Muscle of back (tissue), 11 donors: ENCODE data around the gene EPHA1. TPM values are rescaled to one million over a fixed set of nuclear protein-coding genes. Genes with fewer than 3 reads are reported as not detected.
"Not testable (repeated sequence)": the region's sequence is repeated elsewhere in the genome, so short reads cannot be mapped to it uniquely, and the experiment has no call there.

ENCODE experiments used
- DNase-seq, 3 donors: peaks; one replicate each; pipeline versions ENCODE4 v3.0.0 to v3.0.0-alpha.2; 2013
- polyA plus RNA-seq, 10 donors: library from polyadenylated mRNA; unstranded; fragments of 120-200 nt; gene quantifications; one replicate each; pipeline ENCODE4 v1.2.1, GENCODE V29; 2013; ENCODE audit not compliant: insufficient read length in 10 of 10

EPHA1 gene
- polyA plus RNA-seq, 10 donors, result 2.5 to 8.8 (median 4.7) TPM

GRCh38 chr7:143431109-143431508 is 22.5 kb upstream of the EPHA1 start:
- no peak for DNase-seq

- DNase-seq, result no peak
Observed at GRCh38 chr7:143429770-143430698, 21.4 kb upstream of the EPHA1 start.

- DNase-seq, result no peak
Observed at GRCh38 chr7:143426479-143427142, 18.0 kb upstream of the EPHA1 start.

GRCh38 chr7:143424476-143424875 is 15.8 kb upstream of the EPHA1 start:
- not testable (repeated sequence) for DNase-seq

DNA sequence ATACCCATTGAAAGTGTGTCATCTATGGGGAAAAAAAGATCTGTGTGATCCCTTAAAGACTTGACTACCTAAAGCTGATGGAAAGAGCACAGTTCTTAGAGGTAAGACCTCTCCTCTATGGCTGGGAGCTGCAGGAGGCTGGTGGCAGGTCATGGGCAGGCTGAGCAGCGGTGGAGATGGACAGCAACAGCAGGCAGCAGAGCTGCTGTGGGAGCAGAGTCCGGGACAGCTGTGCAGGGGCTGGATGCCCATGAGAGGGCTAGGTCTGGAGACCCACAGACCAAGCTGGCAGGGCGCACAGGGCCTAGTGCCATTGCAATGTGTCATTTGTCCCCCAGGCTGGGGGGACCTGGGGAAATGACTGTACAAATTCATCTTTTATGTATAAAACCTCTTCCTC is 13.4 kb upstream of the EPHA1 start:
- peak in 1 of 3 donors; percentile 58 for DNase-seq

DNA sequence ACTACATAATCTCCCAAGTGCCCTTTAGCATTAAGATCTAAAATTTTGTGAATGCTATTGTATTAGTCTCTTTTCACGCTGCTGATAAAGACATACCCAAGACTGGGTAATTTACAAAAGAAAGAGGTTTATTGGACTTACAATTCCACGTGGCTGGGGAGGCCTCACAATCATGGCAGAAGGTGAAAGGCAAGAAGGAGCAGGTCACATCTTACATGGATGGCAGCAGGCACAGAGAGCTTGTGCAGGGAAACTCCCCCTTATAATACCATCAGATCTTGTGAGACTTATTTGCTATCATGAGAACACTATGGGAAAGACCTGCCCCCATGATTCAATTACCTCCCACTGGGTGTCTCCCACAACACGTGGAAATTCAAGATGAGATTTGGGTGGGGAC is 12.0 kb upstream of the EPHA1 start:
- DNase-seq, result not testable (repeated sequence)

DNA sequence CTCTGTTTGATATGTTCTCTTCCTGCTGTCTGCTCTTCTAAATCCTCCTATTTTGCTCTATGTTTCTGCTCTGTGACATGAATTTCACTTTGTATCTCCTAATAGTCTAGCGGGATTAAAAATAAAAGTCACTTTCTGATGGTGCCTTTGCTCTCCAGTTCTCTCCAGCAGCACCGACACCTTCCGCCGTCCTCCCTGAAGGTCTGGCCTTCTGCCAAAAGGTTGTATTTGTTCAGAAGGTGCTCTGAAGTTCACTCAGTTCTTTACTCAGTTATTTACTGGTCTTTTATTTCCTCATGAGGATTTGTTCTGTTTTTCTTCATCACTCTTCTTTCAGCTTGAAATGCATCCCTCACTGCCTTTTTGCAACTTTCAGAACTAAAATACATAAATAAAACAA is 11.2 kb upstream of the EPHA1 start:
- no peak for DNase-seq

- no peak for DNase-seq
Observed at GRCh38 chr7:143418681-143419458, 10.2 kb upstream of the EPHA1 start.

DNA sequence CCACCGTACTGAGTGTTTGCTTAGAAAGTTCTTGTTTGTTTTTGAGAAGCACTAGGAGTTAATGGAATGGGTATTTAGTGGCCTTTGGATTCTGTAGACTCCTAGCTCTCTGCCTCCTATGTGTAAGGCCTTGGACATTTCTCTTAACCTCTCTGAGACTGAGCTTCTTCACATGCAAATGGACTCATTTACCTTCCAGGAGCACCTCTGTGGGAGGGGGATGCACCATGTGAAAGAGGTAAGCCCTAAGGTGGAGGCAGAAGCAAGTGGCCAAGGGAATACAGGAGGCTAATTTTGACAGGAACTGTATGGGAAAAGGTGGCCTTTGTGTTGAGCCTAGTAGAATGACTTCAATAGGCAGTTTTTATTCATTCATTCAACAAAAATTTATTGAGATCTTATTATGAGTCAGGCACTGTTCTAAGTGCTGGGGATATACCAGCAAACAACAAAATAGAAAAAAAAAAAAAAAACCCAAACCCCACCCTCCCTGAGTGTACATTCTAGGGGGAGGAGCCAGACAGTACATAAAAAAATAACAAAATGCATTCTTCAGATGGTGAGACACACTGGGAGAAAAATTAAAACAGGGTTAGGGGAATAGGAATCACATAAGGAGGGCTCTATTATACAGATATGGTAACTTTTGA is 9.2 kb upstream of the EPHA1 start:
- no peak for DNase-seq

DNA sequence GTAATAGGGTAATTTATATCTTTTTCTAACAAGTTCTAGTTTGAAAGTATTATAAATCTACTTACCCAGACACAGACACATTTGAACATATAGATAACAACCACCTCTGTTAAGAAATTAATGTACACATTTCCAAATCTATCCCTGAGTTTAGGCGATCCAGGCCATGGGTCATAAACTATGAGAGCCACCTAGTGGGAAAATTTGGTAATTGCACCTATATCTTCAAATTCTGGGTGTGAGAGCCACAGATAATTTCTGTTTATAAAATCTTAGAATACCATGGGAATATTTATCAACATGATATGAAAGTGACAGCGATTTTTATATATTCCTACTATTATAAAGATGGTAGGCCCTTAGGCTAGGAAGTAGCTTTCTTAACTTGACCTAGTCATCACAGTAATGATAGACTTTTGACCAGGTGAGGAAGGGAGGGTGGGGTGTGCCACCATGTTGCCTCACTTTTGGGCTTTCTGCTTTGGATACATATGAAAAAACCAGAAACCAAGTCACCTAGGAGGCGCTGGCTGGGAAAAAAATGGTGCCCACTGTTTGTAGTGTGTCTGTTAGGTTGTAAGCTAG is 8.0 kb upstream of the EPHA1 start:
- DNase-seq, result peak; percentile 54 to 74 (median 72)

DNA sequence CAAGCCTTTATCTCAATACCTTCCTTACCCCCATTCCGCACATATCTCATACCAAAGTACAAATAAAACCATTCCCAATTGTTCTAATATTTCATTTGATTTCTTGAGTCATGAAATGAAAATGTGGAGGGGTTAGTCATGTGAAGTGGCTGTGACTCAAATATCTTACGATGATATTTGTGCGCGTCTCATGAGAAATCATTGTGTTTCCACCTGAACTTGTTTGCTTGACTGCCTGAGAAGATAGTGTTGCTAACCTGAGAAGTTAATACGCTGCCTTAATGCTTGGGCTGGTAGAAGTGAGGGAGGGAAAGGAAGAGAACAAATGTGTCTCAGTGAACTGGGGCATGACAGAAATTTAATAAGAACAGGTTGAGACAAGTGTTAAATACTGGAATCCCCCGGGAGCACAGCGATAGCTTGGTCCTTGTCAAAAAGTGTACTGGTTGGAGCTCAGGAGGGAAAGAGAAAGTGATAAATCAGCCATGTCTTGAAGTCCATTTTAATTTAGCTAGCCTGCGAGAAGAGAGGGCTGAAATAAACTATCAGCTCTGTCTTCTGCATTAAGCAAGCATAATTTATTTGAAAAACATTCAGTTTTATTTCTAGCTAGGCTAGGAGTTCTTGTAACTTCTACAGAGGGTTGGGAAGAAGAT is 7.2 kb upstream of the EPHA1 start:
- DNase-seq, result no peak

- DNase-seq, result not testable (repeated sequence)
Observed at GRCh38 chr7:143415209-143415608, 6.6 kb upstream of the EPHA1 start.

DNA sequence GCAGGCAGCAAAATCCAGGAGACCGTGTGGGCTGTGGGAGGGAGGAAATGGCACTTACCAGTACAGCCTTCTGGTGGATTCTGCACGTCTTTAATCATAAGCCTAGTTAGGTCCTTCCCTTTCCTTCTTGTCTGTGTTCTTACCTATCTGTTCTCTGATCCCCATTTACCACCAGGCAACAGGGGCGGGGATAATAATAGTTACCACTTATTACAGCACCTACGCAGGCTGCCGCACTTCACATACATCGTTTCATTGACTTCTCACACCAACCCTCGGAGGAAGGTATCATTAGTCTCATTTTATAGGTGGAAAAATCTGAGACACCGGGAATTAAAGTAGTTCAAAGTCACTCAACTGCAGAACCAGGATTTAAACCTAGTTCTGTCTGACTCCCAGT is 4.5 kb upstream of the EPHA1 start:
- DNase-seq, result no peak

DNA sequence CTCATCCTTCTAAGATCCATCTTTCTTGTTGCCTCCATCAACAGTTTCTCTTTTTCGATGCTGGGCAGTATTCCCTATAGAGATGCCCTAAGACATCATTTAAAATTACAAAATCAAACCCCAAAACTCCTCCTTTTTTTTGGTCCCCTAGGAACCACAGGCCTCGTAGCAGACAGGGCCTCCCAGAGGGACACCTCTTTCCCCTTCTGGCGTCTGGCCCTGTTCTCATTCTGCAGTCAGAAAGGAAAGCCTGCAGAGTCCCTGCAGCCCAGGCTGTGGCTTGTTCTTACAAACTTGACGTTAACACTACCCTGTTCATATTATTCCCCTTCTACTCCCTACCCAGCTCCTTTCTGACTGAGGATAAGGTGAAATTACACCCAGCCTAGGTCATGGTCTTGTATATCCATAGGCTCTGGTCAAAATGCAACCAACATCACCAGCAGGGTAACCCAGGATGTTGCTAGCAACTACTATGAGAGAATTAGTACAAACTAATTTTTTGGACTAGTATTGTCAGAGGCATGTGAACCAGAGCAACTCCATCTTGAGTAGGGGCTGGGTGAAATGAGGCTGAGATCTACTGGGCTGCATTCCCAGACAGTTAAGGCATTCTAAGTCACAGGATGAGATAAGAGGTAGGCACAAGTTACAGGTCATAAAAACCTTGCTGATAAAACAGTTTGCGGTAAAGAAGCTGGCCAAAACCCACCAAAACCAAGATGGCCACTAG is 3.5 kb upstream of the EPHA1 start:
- no peak for DNase-seq

- DNase-seq, result peak; percentile 36 to 84 (median 77)
Observed at GRCh38 chr7:143410521-143411004, 1.9 kb upstream of the EPHA1 start.

DNA sequence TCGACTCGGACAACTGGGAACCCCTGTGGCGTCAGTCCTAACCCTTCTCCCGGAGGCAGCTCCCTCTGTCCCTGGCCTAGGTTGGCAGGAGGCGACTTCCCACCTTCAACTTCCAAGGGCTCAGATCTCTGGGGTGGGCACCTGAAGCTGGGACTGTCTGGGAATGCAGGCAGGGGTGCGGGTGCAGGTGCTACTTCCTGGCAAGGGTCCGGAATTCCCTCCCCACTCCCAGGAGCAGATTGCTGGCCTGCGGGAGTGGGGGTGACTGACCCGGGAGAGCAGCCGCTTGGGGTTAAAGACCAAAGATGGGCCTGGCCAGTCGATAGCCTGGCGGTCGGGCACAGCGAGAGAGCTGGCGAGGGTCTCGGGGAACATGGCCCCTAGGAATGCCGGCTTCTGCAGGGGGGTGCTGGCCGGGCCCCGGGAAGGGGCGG is 387 bp downstream of the EPHA1 start:
- DNase-seq, result no peak

GRCh38 chr7:143407287-143408251 is 1.1 kb downstream of the EPHA1 start:
- peak in 1 of 3 donors; percentile 13 for DNase-seq

GRCh38 chr7:143406002-143406357 is 2.7 kb downstream of the EPHA1 start:
- no peak for DNase-seq
